NCI-H748 (cell line): ENCODE measurements around the gene CD177.
A peak's percentile ranks its signal among the peaks of the same experiment; 100 is the strongest.
"Not testable (repeated sequence)": the region's sequence is repeated elsewhere in the genome, so short reads cannot be mapped to it uniquely, and the experiment has no call there.

Experiments
- DNase-seq: peaks from one replicate; lab custom pipeline; 2025; ENCODE audit not compliant: unreplicated experiment; lab: John Stamatoyannopoulos, UW

CD177 gene

GRCh38 chr19:43353606-43354304, at the start of gene CD177:
Gene CD177 (plus strand): TSS chr19:43353686. CDS start chr19:43353715, 29 bp downstream.
- no peak for DNase-seq

- no peak for DNase-seq
Measured at GRCh38 chr19:43305642-43306041, 47.8 kb upstream of the CD177 start.

GRCh38 chr19:43306097-43306496, 47.4 kb upstream of the CD177 start:
- DNase-seq, result no peak

GRCh38 chr19:43308244-43308815, 45.2 kb upstream of the CD177 start:
- peak; percentile 52 for DNase-seq

GRCh38 chr19:43309466-43309865, 44.0 kb upstream of the CD177 start:
- no peak for DNase-seq

GRCh38 chr19:43310221-43310620, 43.3 kb upstream of the CD177 start:
- DNase-seq, result no peak

GRCh38 chr19:43311256-43311655, 42.2 kb upstream of the CD177 start:
- no peak for DNase-seq

GRCh38 chr19:43311706-43312105, 41.8 kb upstream of the CD177 start:
- no peak for DNase-seq

GRCh38 chr19:43313711-43314495, 39.6 kb upstream of the CD177 start:
- DNase-seq, result no peak

GRCh38 chr19:43315851-43316250, 37.6 kb upstream of the CD177 start:
- DNase-seq, result no peak

GRCh38 chr19:43316591-43317319, 36.7 kb upstream of the CD177 start:
- DNase-seq, result peak; percentile 88

- no peak for DNase-seq
Measured at GRCh38 chr19:43318203-43318602, 35.3 kb upstream of the CD177 start.

GRCh38 chr19:43318796-43319314, 34.6 kb upstream of the CD177 start:
- no peak for DNase-seq

- DNase-seq, result no peak
Measured at GRCh38 chr19:43320546-43320945, 32.9 kb upstream of the CD177 start.

- DNase-seq, result not testable (repeated sequence)
Measured at GRCh38 chr19:43326761-43327160, 26.7 kb upstream of the CD177 start.

- DNase-seq, result not testable (repeated sequence)
Measured at GRCh38 chr19:43328561-43328960, 24.9 kb upstream of the CD177 start.

GRCh38 chr19:43329049-43329448, 24.4 kb upstream of the CD177 start:
- not testable (repeated sequence) for DNase-seq

- DNase-seq, result no peak
Measured at GRCh38 chr19:43329989-43330388, 23.5 kb upstream of the CD177 start.

- no peak for DNase-seq
Measured at GRCh38 chr19:43330726-43331434, 22.6 kb upstream of the CD177 start.

GRCh38 chr19:43331435-43332010, 22.0 kb upstream of the CD177 start:
- no peak for DNase-seq
